HepG2 (cell line): ENCODE measurements around the gene ELL. TPM values are rescaled to one million over a fixed set of nuclear protein-coding genes. Genes with fewer than 3 reads are reported as not detected.
A peak's percentile ranks its signal among the peaks of the same experiment; 100 is the strongest.

ENCODE experiments used
- AFF4 ChIP-seq: sonication (generic); formaldehyde crosslinking; IDR thresholded peaks from 2 replicates; pipeline ENCODE4 v1.4.0; 2020; ENCODE audit warnings: missing genetic modification reagents
- CSRNP1 ChIP-seq: sonication (generic); formaldehyde crosslinking; IDR thresholded peaks from 2 replicates; pipeline ENCODE4 v1.8.1; 2023; ENCODE audit warnings: mild to moderate bottlenecking, missing genetic modification reagents
- ETS1 ChIP-seq: sonication (generic); formaldehyde crosslinking; IDR thresholded peaks from 2 replicates; pipeline ENCODE4 v1.4.0; 2020; ENCODE audit warnings: missing genetic modification reagents
- FLYWCH1 ChIP-seq: sonication (generic); formaldehyde crosslinking; IDR thresholded peaks from 2 replicates; pipeline ENCODE4 v1.8.1; 2023; ENCODE audit warnings: mild to moderate bottlenecking, missing genetic modification reagents
- HDAC1 ChIP-seq: sonication (generic); formaldehyde crosslinking; IDR thresholded peaks from 2 replicates; pipeline ENCODE4 v1.5.1; 2020; ENCODE audit warnings: mild to moderate bottlenecking, missing genetic modification reagents
- HNF1B ChIP-seq: sonication (generic); formaldehyde crosslinking; IDR thresholded peaks from 2 replicates; pipeline ENCODE4 v1.5.1; 2020; ENCODE audit warnings: mild to moderate bottlenecking, moderate library complexity, missing genetic modification reagents
- HNF4A ChIP-seq: sonication (generic); formaldehyde crosslinking; IDR thresholded peaks from 2 replicates; pipeline ENCODE4 v1.4.0; 2020; ENCODE audit warnings: missing genetic modification reagents
- KMT2A ChIP-seq: sonication (generic); formaldehyde crosslinking; IDR thresholded peaks from 2 replicates; pipeline ENCODE4 v1.4.0; 2020; ENCODE audit warnings: missing genetic modification reagents
- PHF20 ChIP-seq: sonication (generic); formaldehyde crosslinking; IDR thresholded peaks from 2 replicates; pipeline ENCODE4 v1.5.0; 2020; ENCODE audit warnings: mild to moderate bottlenecking, missing genetic modification reagents
- TMF1 ChIP-seq: sonication (generic); formaldehyde crosslinking; IDR thresholded peaks from 2 replicates; pipeline ENCODE4 v1.8.1; 2022; ENCODE audit warnings: low read depth, missing genetic modification reagents
- YY1 ChIP-seq: IDR thresholded peaks from 2 replicates; pipeline ENCODE4 v1.6.1; 2011; ENCODE audit warnings: low read length, low read depth, moderate library complexity, mild to moderate bottlenecking; ENCODE audit not compliant: insufficient read depth, insufficient replicate concordance
- ZBTB38 ChIP-seq: sonication (generic); formaldehyde crosslinking; IDR thresholded peaks from 2 replicates; pipeline ENCODE4 v1.5.1; 2020; ENCODE audit warnings: mild to moderate bottlenecking, missing genetic modification reagents
- ZFX ChIP-seq: sonication (generic); formaldehyde crosslinking; IDR thresholded peaks from 2 replicates; pipeline ENCODE4 v1.4.0; 2020; ENCODE audit warnings: mild to moderate bottlenecking, low read depth, missing genetic modification reagents, moderate library complexity
- ZNF451 ChIP-seq: sonication (generic); formaldehyde crosslinking; IDR thresholded peaks from 2 replicates; pipeline ENCODE4 v1.5.0; 2020; ENCODE audit warnings: mild to moderate bottlenecking, missing genetic modification reagents
- ZNF574 ChIP-seq: sonication (generic); formaldehyde crosslinking; IDR thresholded peaks from 2 replicates; pipeline ENCODE4 v1.4.0; 2020; ENCODE audit warnings: missing genetic modification reagents
- ZNF605 ChIP-seq: sonication (generic); formaldehyde crosslinking; IDR thresholded peaks from 2 replicates; pipeline ENCODE4 v1.8.0; 2022; ENCODE audit warnings: mild to moderate bottlenecking, missing genetic modification reagents
- ZNF616 ChIP-seq: sonication (generic); formaldehyde crosslinking; IDR thresholded peaks from 2 replicates; pipeline ENCODE4 v1.5.0; 2020; ENCODE audit warnings: low read depth, mild to moderate bottlenecking, missing genetic modification reagents
- ZNF619 ChIP-seq: sonication (generic); formaldehyde crosslinking; IDR thresholded peaks from 2 replicates; pipeline ENCODE4 v1.4.0; 2020; ENCODE audit warnings: mild to moderate bottlenecking, missing genetic modification reagents
- polyA plus RNA-seq, 8 experiments: library from polyadenylated mRNA; depleted of rRNA in 3 of 8; stranded (reverse) in 7 of 8; unstranded in 1 of 8; fragments of >200 nt; fragmentation: Illumina TruSeq in 4 of 8; extraction: Trizol in 4 of 8; gene quantifications; 2 replicates each; pipeline versions ENCODE4 v1.2.1 to v1.2.3, GENCODE V29; 2011 to 2016; ENCODE audit warnings: low read depth in 4 of 8, missing spikeins in 1 of 8, mixed read lengths in 1 of 8; ENCODE audit not compliant: insufficient read depth in 1 of 8
- total RNA-seq, 5 experiments: library from RNA; depleted of rRNA; stranded (reverse); fragments of >200 nt; fragmentation: Illumina TruSeq; extraction: Trizol; gene quantifications; 2 replicates each; pipeline ENCODE4 v1.2.3, GENCODE V29; 2016; ENCODE audit warnings: low read depth in 1 of 5

The ELL gene
- total and polyA plus RNA-seq, 2 of the 13 experiments (the other 11 are each of a cell fraction or from before 2014, with no cell fraction given), result 3.7 to 5.4 TPM

GRCh38 chr19:18507021-18507726 lies 14.7 kb downstream of the ELL start (continued):
- TF ChIP-seq HNF1B (0 out of 2 replicates have a peak, but pooled peaks have one; percentile 16), ZNF619 (0 out of 2 replicates have a peak, but pooled peaks have one; percentile 30), ZNF574 (CRISPR knock-in tag) (no peak), YY1 (no peak), ZNF451 (CRISPR knock-in tag) (no peak), PHF20 (CRISPR knock-in tag) (no peak), HNF4A (CRISPR knock-in tag) (peak; percentile 55), ZBTB38 (peak; percentile 66; the same call in 1 of the 2 replicates), ZFX (CRISPR knock-in tag) (0 out of 2 replicates have a peak, but pooled peaks have one; percentile 31), FLYWCH1 (CRISPR knock-in tag) (no peak), KMT2A (CRISPR knock-in tag) (0 out of 2 replicates have a peak, but pooled peaks have one; percentile 7), TMF1 (CRISPR knock-in tag) (no peak), AFF4 (CRISPR knock-in tag) (no peak), ZNF605 (CRISPR knock-in tag) (peak; percentile 8; the same call in 1 of the 2 replicates), HDAC1 (CRISPR knock-in tag) (0 out of 2 replicates have a peak, but pooled peaks have one; percentile 5), ZNF616 (CRISPR knock-in tag) (no peak), CSRNP1 (CRISPR knock-in tag) (no peak), ETS1 (no peak)
